Measurements from ENCODE around the gene ANP32E.

GRCh38 chr1:150213170-150214098 lies 22.5 kb downstream of the ANP32E start:
- TF ChIP-seq POLR2AphosphoS5 (IDR thresholded peaks at IDR 0.05; ENCODE audit: low read depth) (no peak; the same call in 1 of the 2 replicates), GABPA (IDR thresholded peaks at IDR 0.05; ENCODE audit: low read depth) (peak; percentile 20; the same call in 1 of the 2 replicates), CTCF (IDR thresholded peaks at IDR 0.05; ENCODE audit: insufficient read depth, low read length) (peak; percentile 6), REST (IDR thresholded peaks at IDR 0.05; ENCODE audit: insufficient replicate concordance, low read depth) (no peak), SPI1 (IDR thresholded peaks at IDR 0.05; ENCODE audit: borderline replicate concordance, low read depth) (peak; percentile 67; the same call in 1 of the 2 replicates)
